Kidney epithelial cell (primary cell): ENCODE measurements around the gene DLG2. TPM values are rescaled to one million over a fixed set of nuclear protein-coding genes. Genes with fewer than 3 reads are reported as not detected.
"Not testable (repeated sequence)": the region's sequence is repeated elsewhere in the genome, so short reads cannot be mapped to it uniquely, and the experiment has no call there.

Experiments used
- DNase-seq: peaks from one replicate; pipeline ENCODE4 v3.0.0-alpha.2; 2010; ENCODE audit warnings: low read depth
- H3K27me3 ChIP-seq: 2 replicates; pipeline ENCODE4 v1.6.0; 2011; ENCODE audit warnings: low read length; ENCODE audit not compliant: control insufficient read depth, insufficient read depth
- H3K36me3 ChIP-seq: 2 replicates; pipeline ENCODE4 v1.5.1; 2011; ENCODE audit warnings: low read length; ENCODE audit not compliant: control insufficient read depth, insufficient read depth
- H3K4me3 ChIP-seq: 2 replicates; pipeline ENCODE4 v1.5.1; 2011; ENCODE audit warnings: low read depth, mild to moderate bottlenecking, control low read depth, low read length
- CTCF ChIP-seq: IDR thresholded peaks from 2 replicates; pipeline ENCODE4 v1.5.1; 2011; ENCODE audit warnings: mild to moderate bottlenecking, moderate library complexity, low read length, control low read depth, inconsistent platforms; ENCODE audit not compliant: insufficient read depth, poor library complexity, severe bottlenecking
- total RNA-seq: library from RNA; depleted of rRNA; stranded (reverse); fragments of >200 nt; gene quantifications from 2 replicates; pipeline ENCODE4 v1.2.3, GENCODE V29; 2015

Gene DLG2
- total RNA-seq, 1 donor from 2014 or later = 0.75 TPM

- Histone ChIP-seq H3K4me3 (no peak overlapping the region), H3K36me3 (no peaks in the 10 kb centered on the region), H3K27me3 (no peaks in the 10 kb centered on the region)
- DNase-seq = no peak
- no peak for TF ChIP-seq CTCF
Measured at GRCh38 chr11:85423794-85424193, 203.3 kb downstream of the DLG2 start.

GRCh38 chr11:85423316-85423715 lies 203.8 kb downstream of the DLG2 start:
- Histone ChIP-seq H3K27me3 (no peaks in the 10 kb centered on the region), H3K4me3 (no peak overlapping the region), H3K36me3 (no peaks in the 10 kb centered on the region)
- no peak for DNase-seq
- no peak for TF ChIP-seq CTCF

GRCh38 chr11:85414175-85414574 lies 213.0 kb downstream of the DLG2 start:
- no peak overlapping the region for H3K4me3 ChIP-seq
- H3K27me3 ChIP-seq = no peaks in the 10 kb centered on the region
- TF ChIP-seq CTCF = no peak

GRCh38 chr11:85407648-85408047 lies 219.5 kb downstream of the DLG2 start:
- no peak for TF ChIP-seq CTCF
- no peak for DNase-seq
- H3K27me3 ChIP-seq = no peaks in the 10 kb centered on the region

More at GRCh38 chr11:85414175-85414574, 213.0 kb downstream of the DLG2 start:
- no peak for DNase-seq
- H3K36me3 ChIP-seq = no peaks in the 10 kb centered on the region

GRCh38 chr11:85406841-85407240 lies 220.3 kb downstream of the DLG2 start:
- Histone ChIP-seq H3K36me3 (no peaks in the 10 kb centered on the region), H3K27me3 (no peaks in the 10 kb centered on the region), H3K4me3 (no peak overlapping the region)
- TF ChIP-seq CTCF = no peak
- no peak for DNase-seq

More at GRCh38 chr11:85407648-85408047, 219.5 kb downstream of the DLG2 start:
- Histone ChIP-seq H3K4me3 (no peak overlapping the region), H3K36me3 (no peaks in the 10 kb centered on the region)

GRCh38 chr11:85406316-85406715 lies 220.8 kb downstream of the DLG2 start:
- Histone ChIP-seq H3K36me3 (no peaks in the 10 kb centered on the region), H3K27me3 (no peaks in the 10 kb centered on the region), H3K4me3 (no peak overlapping the region)
- no peak for DNase-seq
- no peak for TF ChIP-seq CTCF

- DNase-seq, H3K36me3 ChIP-seq, H3K27me3 ChIP-seq, H3K4me3 ChIP-seq: not testable (repeated sequence)
Measured at GRCh38 chr11:85395515-85396055, 231.6 kb downstream of the DLG2 start.
